LNCaP clone FGC (cell line): ENCODE data around the gene XRN2.

Experiments used
- DNase-seq: peaks from one replicate; pipeline ENCODE4 v3.0.0-alpha.2; 2011; ENCODE audit warnings: low read depth
- H3K4me3 ChIP-seq: 2 replicates; pipeline ENCODE4 v1.5.1; 2011; ENCODE audit warnings: mild to moderate bottlenecking, low read depth, low read length, control low read depth
- TF ChIP-seq, protein P1 (sequence below): IDR thresholded peaks from 2 replicates; pipeline ENCODE4 v1.5.1; 2012; ENCODE audit warnings: mild to moderate bottlenecking; ENCODE audit not compliant: control insufficient read depth, insufficient read depth; ENCODE audit errors: extremely low read depth

The XRN2 gene

DNA sequence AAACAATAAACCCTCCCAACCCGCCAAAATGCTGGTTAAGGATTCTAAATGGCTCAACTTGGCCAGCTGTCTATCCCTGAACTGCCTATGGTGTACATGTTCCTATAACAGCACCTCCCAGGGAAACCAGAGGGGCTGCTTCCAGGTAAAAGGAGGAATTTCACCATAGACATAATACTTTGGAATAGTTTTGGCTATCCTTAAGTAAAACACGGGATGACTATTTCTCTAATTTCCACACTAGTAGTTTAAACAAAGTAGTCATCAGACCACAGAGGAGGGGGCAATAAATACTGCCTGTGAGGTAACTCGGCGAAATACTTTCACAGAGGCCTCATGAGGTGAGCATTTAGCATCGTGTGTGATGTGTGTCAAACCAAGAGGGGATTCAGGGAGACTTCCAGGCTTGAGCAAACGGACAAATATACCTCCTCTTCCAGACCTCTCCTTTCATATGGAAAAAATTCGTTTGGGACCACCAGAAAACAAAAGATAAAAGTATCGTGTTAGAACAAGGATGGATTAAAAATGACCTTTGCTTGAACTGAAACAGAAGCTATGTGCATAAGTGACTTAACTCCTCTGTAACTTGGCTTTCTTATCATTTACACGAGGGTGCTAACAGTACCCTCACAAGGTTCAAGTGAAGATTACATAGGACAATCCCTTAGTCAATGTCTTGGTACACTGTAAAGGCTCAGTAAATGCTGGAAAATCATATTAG lies 1.0 kb upstream of the XRN2 start:
- TF ChIP-seq, protein P1, sequence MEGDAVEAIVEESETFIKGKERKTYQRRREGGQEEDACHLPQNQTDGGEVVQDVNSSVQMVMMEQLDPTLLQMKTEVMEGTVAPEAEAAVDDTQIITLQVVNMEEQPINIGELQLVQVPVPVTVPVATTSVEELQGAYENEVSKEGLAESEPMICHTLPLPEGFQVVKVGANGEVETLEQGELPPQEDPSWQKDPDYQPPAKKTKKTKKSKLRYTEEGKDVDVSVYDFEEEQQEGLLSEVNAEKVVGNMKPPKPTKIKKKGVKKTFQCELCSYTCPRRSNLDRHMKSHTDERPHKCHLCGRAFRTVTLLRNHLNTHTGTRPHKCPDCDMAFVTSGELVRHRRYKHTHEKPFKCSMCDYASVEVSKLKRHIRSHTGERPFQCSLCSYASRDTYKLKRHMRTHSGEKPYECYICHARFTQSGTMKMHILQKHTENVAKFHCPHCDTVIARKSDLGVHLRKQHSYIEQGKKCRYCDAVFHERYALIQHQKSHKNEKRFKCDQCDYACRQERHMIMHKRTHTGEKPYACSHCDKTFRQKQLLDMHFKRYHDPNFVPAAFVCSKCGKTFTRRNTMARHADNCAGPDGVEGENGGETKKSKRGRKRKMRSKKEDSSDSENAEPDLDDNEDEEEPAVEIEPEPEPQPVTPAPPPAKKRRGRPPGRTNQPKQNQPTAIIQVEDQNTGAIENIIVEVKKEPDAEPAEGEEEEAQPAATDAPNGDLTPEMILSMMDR: no peak
- H3K4me3 ChIP-seq: peak overlapping the region; percentile 91
- DNase-seq: no peak

DNA sequence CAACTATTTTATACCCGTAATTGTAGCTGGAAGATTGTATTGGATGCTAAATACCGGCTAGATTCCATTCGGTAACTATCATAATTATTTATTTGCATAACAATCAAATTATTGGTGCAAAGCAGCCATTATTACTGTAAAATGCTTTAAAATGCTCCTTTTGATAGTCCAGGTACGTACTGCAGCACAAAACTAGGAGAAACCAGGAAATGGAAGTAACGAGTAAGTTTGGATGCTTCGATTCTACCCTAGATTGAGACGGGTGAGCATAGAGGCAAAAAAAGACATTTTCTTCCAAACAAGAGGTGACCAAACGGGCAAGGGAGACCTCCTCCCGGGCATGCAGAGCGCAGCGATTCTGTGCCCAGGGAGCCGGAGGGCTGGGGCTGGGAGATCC lies 469 bp upstream of the XRN2 start:
- H3K4me3 ChIP-seq: peak overlapping the region; percentile 91
- TF ChIP-seq, protein P1: no peak
- no peak for DNase-seq

DNA sequence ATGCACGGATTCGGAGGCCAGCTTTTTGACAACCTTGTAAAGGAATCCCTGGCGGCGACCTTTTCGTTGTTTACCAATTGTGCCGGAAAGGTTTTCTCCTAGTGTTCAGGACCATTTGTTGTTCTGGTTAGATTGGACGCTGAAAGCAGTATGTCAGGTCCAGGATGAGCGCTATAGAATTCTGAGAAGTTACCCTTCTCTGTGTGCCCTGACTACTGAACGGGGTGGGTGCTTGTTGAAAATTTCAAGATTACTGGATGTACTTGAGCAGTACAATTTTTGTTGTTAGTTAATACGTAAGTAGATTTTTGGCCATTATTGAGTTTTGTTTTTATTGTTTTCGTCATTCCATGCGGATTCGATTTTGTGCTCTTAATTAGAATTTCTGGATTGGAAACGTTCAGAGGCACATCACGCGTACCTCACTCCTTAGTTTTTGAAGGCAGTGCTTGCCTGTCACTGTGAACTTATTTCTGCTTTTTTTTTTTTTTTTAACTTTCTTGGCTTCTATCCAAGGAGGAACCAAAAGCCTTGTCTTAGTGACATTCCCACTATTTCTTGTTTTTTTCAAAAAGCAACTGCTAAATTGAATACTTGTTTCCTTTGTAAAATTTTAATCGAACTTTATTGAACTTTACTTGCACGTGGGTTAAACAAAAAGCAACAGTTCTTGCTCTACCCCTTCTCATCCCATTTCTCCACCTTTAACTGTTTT lies 898 bp downstream of the XRN2 start:
- no peak for DNase-seq
- peak overlapping the region; percentile 91 for H3K4me3 ChIP-seq
- TF ChIP-seq, protein P1: no peak

GRCh38 chr20:21308340-21308739 lies 5.2 kb downstream of the XRN2 start:
- H3K4me3 ChIP-seq: no peak overlapping the region
- no peak for DNase-seq
- TF ChIP-seq, protein P1: no peak

- TF ChIP-seq, protein P1: no peak
- peak; percentile 75 for DNase-seq
- H3K4me3 ChIP-seq: peak overlapping the region; percentile 38
Observed at GRCh38 chr20:21309678-21310467, 6.7 kb downstream of the XRN2 start.

DNA sequence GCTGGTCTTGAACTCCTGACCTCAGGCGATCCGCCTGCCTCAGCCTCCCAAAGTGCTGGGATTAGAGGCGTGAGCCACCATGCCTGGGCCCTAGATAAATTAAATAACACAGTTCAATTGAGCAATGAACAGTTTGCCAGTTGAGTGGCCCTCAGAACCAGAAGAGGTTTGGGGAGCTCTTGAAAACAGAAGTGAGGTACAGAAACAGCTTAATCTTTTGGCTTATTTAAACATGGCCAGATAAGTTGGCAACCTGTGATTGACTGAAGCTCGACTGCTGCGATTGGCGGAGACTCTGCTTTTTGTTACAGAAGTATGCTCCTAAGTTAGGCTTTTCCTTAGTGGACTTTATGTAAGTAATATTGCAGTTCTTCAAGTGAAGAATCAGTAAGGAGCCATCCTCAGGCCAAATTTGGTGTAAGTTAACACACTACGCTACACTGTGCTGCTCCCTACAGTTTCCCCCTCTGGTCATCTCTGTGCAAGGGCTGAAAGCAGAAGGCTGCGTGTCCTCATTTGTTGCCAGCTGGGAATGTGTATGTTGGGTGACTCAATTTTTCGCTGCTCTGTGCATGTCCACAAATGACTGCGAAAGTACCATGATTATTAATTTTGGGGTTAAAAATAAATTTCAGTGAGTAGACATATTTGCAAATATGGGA lies 9.8 kb downstream of the XRN2 start:
- DNase-seq: no peak
- TF ChIP-seq, protein P1: no peak
- H3K4me3 ChIP-seq: no peak overlapping the region
